Measurements from ENCODE around the gene CEP104.

Gene CEP104

GRCh38 chr1:3817138-3817740 lies 39.8 kb downstream of the CEP104 start:
- Histone ChIP-seq H3K9me3 (ENCODE audit: control insufficient read depth, insufficient read depth, low read length) (no peaks in the 10 kb centered on the region), H3K27me3 (ENCODE audit: control insufficient read depth, low read length) (no peaks in the 10 kb centered on the region), H4K20me1 (ENCODE audit: control insufficient read depth, insufficient read depth, low read depth, low read length) (no peaks in the 10 kb centered on the region), H3K36me3 (ENCODE audit: control insufficient read depth, low read length) (peaks cover 29% of the 10 kb centered on the region), H3K9me2 (replicated peaks; ENCODE audit: control insufficient read depth, low read length) (no peaks in the 10 kb centered on the region), H3K4me1 (ENCODE audit: control insufficient read depth, low read length) (no peaks in the 10 kb centered on the region), H3K4me3 (ENCODE audit: low read length) (no peak overlapping the region), H3K27ac (ENCODE audit: low read depth, low read length) (no peak overlapping the region), H3K79me2 (ENCODE audit: control insufficient read depth, low read length) (no peaks in the 10 kb centered on the region), H3F3A (ENCODE audit: control insufficient read depth, insufficient read depth) (0 out of 2 replicates have a peak, but pooled peaks cover 2% of the 10 kb centered on the region), H3K4me2 (ENCODE audit: low read length) (no peak overlapping the region)
- TF ChIP-seq EZH2phosphoT487 (IDR thresholded peaks at IDR 0.05; ENCODE audit: borderline replicate concordance, low read length): no peak
- TF ChIP-seq CTCF (IDR thresholded peaks at IDR 0.05; ENCODE audit: low read depth, low read length, poor library complexity, severe bottlenecking): no peak

- Histone ChIP-seq H3K4me3 (ENCODE audit: low read length) (no peak overlapping the region), H3K4me1 (ENCODE audit: control insufficient read depth, low read length) (no peaks in the 10 kb centered on the region), H3K27ac (ENCODE audit: low read depth, low read length) (no peak overlapping the region), H3K9me3 (ENCODE audit: control insufficient read depth, insufficient read depth, low read length) (no peaks in the 10 kb centered on the region), H3K36me3 (ENCODE audit: control insufficient read depth, low read length) (peaks cover 22% of the 10 kb centered on the region), H4K20me1 (ENCODE audit: control insufficient read depth, insufficient read depth, low read depth, low read length) (no peaks in the 10 kb centered on the region), H3K9me2 (replicated peaks; ENCODE audit: control insufficient read depth, low read length) (no peaks in the 10 kb centered on the region), H3K4me2 (ENCODE audit: low read length) (no peak overlapping the region), H3K79me2 (ENCODE audit: control insufficient read depth, low read length) (no peaks in the 10 kb centered on the region), H3F3A (ENCODE audit: control insufficient read depth, insufficient read depth) (peaks cover 7% of the 10 kb centered on the region; the same call in 1 of the 2 replicates), H3K27me3 (ENCODE audit: control insufficient read depth, low read length) (no peaks in the 10 kb centered on the region)
- TF ChIP-seq CTCF (IDR thresholded peaks at IDR 0.05; ENCODE audit: low read depth, low read length, poor library complexity, severe bottlenecking) (no peak), EZH2phosphoT487 (IDR thresholded peaks at IDR 0.05; ENCODE audit: borderline replicate concordance, low read length) (no peak)
Observed at GRCh38 chr1:3816331-3817137, 40.5 kb downstream of the CEP104 start.

GRCh38 chr1:3814771-3815561 lies 42.0 kb downstream of the CEP104 start:
- no peak for TF ChIP-seq CTCF (IDR thresholded peaks at IDR 0.05; ENCODE audit: low read depth, low read length, poor library complexity, severe bottlenecking)
- Histone ChIP-seq H3K9me3 (ENCODE audit: control insufficient read depth, insufficient read depth, low read length) (no peaks in the 10 kb centered on the region), H3K79me2 (ENCODE audit: control insufficient read depth, low read length) (no peaks in the 10 kb centered on the region), H4K20me1 (ENCODE audit: control insufficient read depth, insufficient read depth, low read depth, low read length) (no peaks in the 10 kb centered on the region), H3F3A (ENCODE audit: control insufficient read depth, insufficient read depth) (peaks cover 7% of the 10 kb centered on the region; the same call in 1 of the 2 replicates), H3K9me2 (replicated peaks; ENCODE audit: control insufficient read depth, low read length) (no peaks in the 10 kb centered on the region), H3K4me1 (ENCODE audit: control insufficient read depth, low read length) (no peaks in the 10 kb centered on the region), H3K27me3 (ENCODE audit: control insufficient read depth, low read length) (no peaks in the 10 kb centered on the region), H3K4me2 (ENCODE audit: low read length) (no peak overlapping the region), H3K27ac (ENCODE audit: low read depth, low read length) (no peak overlapping the region), H3K4me3 (ENCODE audit: low read length) (no peak overlapping the region), H3K36me3 (ENCODE audit: control insufficient read depth, low read length) (peaks cover 11% of the 10 kb centered on the region)

All from DOHH2 (cell line).